ENCODE results near the gene LYL1.

Gene LYL1

DNA sequence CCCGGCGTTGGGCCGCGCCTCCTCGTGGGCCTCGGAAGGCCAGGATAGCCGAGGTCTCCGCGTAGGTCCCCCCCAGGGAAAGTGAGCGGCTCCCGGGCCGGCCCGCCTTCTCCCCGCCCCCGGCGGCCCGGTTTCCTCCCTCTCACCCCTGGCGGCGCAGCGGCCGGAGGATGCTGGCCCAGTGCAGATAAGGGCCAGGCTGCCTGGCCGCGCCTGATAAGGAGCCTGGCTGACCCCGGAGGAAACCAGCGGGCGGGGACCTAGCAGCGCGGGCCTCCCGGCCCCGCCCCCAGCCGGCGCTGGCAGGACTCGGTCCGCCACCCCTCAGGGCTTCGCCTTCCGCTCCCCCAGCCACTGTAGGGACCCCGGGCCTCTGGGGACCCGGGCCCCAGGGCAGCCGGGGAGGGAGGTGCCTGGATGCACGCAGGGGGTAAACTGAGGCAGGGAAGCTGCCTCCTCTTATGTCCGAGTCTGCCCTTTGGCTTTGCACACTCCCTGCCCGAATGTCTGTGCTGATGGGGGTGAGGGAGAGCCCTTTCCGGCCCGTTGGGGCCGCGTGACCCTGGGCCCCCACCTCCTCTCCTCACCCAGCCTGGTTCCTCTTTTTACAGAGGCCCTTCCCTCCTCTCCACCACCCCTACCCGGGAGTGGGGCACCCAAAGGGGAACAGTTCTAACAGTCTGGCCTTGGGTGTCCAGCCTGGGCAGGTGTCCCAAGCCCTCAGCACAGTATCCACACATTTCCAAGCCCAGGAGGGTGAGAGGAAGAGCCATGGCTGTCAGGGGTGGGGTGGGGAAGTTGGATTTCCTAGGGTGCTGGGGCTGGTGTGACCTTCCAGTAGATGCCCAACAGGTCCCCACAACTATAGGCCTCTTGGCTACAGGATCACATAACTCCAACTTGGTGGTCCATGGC lies at the start of gene LYL1:
Gene LYL1 (minus strand): TSS at position 193 of the 915 bp plus-strand sequence. CDS start 1,687 bp downstream, outside the sequence.
- DNase-seq (ENCODE audit: low read depth, low spot score) = no peak
- ChIA-PET CTCF (interaction anchor here (1.1 to 8.0 kb wide), 7 partner anchors 12 to 160 kb away, joined by 3 to 94 read pairs (median 4); no protein-coding TSS in a partner anchor), POLR2A (interaction anchor here (0.7 kb wide), 1 partner anchor 11 kb away, joined by 4 read pairs; no protein-coding TSS in a partner anchor)
- H3K4me3 ChIP-seq (ENCODE audit: low read depth, low read length) = peak within 1 kb of the TSS; percentile 27; the same call in 1 of the 2 replicates
- TF ChIP-seq, protein P1, sequence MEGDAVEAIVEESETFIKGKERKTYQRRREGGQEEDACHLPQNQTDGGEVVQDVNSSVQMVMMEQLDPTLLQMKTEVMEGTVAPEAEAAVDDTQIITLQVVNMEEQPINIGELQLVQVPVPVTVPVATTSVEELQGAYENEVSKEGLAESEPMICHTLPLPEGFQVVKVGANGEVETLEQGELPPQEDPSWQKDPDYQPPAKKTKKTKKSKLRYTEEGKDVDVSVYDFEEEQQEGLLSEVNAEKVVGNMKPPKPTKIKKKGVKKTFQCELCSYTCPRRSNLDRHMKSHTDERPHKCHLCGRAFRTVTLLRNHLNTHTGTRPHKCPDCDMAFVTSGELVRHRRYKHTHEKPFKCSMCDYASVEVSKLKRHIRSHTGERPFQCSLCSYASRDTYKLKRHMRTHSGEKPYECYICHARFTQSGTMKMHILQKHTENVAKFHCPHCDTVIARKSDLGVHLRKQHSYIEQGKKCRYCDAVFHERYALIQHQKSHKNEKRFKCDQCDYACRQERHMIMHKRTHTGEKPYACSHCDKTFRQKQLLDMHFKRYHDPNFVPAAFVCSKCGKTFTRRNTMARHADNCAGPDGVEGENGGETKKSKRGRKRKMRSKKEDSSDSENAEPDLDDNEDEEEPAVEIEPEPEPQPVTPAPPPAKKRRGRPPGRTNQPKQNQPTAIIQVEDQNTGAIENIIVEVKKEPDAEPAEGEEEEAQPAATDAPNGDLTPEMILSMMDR (IDR thresholded peaks at IDR 0.05; ENCODE audit: insufficient read depth, low read length, missing control alignments) = no peak

DNA sequence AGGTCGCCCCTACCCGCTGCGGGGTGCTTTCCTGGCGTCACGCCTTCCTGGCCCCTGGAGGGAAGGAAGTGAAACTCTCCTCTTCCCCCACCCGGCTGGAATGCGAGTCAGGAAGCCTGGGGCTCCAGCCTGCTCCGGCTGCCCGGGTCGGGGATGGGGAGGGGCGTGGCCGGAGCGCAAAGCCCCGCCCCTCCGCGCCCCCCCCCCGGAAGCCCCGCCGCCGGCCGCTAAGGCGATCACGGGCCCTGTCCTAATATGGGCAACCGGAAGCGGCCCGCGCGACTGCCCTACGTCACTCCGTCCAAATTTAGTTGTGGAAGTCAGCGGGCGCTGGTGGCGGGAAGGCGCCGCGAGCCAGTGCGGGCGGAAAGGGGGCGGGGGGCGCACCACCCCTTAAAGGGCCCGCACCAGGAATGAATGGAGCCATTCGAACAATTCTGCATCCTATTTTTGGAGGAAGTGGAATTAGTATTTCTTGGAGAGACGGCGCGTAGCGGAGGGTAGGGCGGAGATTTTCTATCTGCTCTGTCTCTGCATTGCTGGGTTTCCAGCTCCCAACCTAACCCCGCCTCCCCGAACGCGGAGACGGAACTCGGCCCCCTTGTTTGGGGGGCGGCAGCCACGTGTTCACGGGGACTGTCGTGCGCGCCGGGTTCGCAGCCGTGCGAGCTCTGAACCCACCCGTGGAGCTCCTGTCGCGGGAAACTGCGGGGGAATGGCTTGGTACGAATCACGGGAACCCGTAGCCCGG lies 49.1 kb upstream of the LYL1 start:
- ChIA-PET CTCF (interaction anchor here (0.6 to 1.8 kb wide), 9 partner anchors 12 to 186 kb away, joined by 3 to 9 read pairs (median 5); no protein-coding TSS in a partner anchor), POLR2A (interaction anchor here (0.7 to 2.2 kb wide), 12 partner anchors 9 to 218 kb away, joined by 3 to 32 read pairs (median 6); partner anchors contain the start of genes FARSA and NACC1)
- no peak for DNase-seq (ENCODE audit: low read depth, low spot score)
- H3K4me3 ChIP-seq (ENCODE audit: low read depth, low read length) = peak overlapping the region; percentile 96
- TF ChIP-seq, protein P1 (IDR thresholded peaks at IDR 0.05; ENCODE audit: insufficient read depth, low read length, missing control alignments) = peak; percentile 56

DNA sequence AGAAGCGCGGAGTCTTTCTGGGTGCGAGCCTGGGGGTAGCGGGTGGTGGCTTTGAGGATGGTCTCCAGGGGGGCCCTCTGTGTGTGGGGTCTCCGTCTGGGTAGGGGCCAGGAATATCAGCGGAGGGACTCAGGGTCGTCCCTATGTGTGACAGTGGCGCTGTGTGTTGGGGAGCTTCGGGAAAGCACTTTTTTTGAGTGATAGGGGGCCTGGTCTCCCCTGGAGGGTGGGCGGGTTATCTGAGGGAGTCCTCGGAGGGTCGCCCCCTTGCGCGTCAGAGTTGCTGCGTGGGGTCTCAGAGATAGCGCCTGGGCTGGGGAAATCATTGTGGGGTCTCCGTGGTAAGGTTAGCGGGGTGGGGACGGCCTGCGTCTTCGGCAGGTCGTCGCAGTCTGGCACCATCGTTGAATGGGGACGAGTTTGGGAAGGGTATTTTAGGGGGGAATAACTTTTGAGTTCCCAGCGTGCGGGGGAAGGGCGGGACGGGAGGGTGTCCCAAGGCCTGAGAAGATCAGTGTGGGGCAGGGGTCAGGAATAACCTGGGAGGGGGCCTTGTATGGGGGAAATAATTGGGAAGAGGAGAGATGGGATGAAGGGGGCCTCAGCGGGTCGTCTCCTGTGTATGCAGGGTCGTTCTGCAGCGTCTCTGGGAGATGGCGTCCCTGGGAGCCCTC lies 48.4 kb upstream of the LYL1 start:
- CTCF ChIA-PET = interaction anchor here (0.7 to 2.2 kb wide), 7 partner anchors 10 to 186 kb away, joined by 3 to 17 read pairs (median 5); partner anchors contain the start of gene NACC1

DNA sequence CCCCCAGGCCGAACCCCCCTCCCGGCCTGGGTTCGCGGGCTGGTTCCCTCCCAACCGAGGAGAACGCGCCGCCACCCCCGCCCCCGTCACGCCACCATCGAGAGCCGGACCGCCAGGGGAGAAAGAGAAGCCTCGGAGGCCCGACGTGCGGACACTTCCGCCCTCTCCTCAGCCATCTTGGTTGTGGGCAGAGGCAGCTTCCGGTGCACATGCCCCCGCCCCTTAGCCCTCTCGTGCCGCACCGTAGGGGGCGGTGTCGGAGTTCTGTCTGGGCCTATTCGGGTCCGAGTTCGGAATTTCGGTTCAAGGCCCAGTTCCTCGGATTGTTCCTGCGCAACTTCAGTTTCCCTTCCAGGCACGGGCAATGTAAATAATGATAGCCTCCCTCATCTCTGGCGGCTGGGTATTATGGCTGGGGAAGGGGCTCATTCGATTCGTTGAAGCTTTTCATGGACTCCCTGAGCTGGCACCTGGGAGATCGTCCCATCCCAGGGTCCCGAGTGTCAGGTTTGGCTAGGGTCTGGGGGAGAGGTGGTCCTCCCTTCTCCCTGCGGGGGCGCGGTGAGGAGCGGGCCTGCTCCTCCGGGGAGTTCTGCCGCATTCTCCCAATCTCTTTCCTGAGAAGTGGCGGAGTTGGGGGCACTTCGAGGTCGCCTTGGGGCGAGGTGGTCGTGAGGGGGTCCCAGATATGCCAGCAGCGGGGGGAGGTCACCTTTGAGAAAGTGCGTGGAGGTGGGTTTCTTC lies 47.7 kb upstream of the LYL1 start, which contains the start of the genes IER2 and STX10:
Gene IER2 (plus strand): TSS at position 225 of the 744 bp plus-strand sequence. CDS start 2,776 bp downstream, outside the sequence.
Gene STX10 (minus strand): TSS at position 189 of the 744 bp plus-strand sequence. CDS start 202 bp downstream, outside the sequence.
- CTCF ChIA-PET = interaction anchor here (0.7 to 2.2 kb wide), 10 partner anchors 10 to 185 kb away, joined by 3 to 17 read pairs (median 4); partner anchors contain the start of gene NACC1
- H3K4me3 ChIP-seq (ENCODE audit: low read depth, low read length) = peak within 1 kb of the TSS; percentile 96
- POLR2A ChIA-PET = interaction anchor here (1.2 to 1.8 kb wide), 5 partner anchors 13 to 111 kb away, joined by 5 to 9 read pairs (median 7); no protein-coding TSS in a partner anchor
- TF ChIP-seq, protein P1 (IDR thresholded peaks at IDR 0.05; ENCODE audit: insufficient read depth, low read length, missing control alignments) = peak; percentile 68
- DNase-seq (ENCODE audit: low read depth, low spot score) = no peak

More for the DNA sequence above, 48.4 kb upstream of the LYL1 start:
- TF ChIP-seq, protein P1 (IDR thresholded peaks at IDR 0.05; ENCODE audit: insufficient read depth, low read length, missing control alignments) = no peak
- peak overlapping the region; percentile 96 for H3K4me3 ChIP-seq (ENCODE audit: low read depth, low read length)
- POLR2A ChIA-PET = interaction anchor here (1.7 to 1.8 kb wide), 2 partner anchors 12 to 19 kb away, joined by 5 to 8 read pairs; no protein-coding TSS in a partner anchor
- no peak for DNase-seq (ENCODE audit: low read depth, low spot score)
